ENCODE measurements around the gene MOB3A. TPM values are rescaled to one million over a fixed set of nuclear protein-coding genes. Genes with fewer than 3 reads are reported as not detected.

The MOB3A gene
- total and polyA plus RNA-seq, 2 of the 13 experiments (the other 11 are each of a cell fraction or from before 2014, with no cell fraction given) = 3.5 to 17.8 TPM

GRCh38 chr19:2086695-2087620, 9.2 kb downstream of the MOB3A start (continued):
- TF ChIP-seq ADNP (CRISPR knock-in tag; IDR thresholded peaks at IDR 0.05) = peak; percentile 53
- TF ChIP-seq ZNF441 (CRISPR knock-in tag; IDR thresholded peaks at IDR 0.05; ENCODE audit: borderline replicate concordance) = 0 out of 2 replicates have a peak, but pooled peaks have one; percentile 42
- TF ChIP-seq NCOA2 (CRISPR knock-in tag; IDR thresholded peaks at IDR 0.05) = peak; percentile 60
- peak; percentile 68; the same call in 1 of the 2 replicates for TF ChIP-seq KMT2A (CRISPR knock-in tag; IDR thresholded peaks at IDR 0.05)
- peak; percentile 51 for TF ChIP-seq SPEN (CRISPR knock-in tag; IDR thresholded peaks at IDR 0.05; ENCODE audit: low read depth)
- TF ChIP-seq ELF3 (CRISPR knock-in tag; IDR thresholded peaks at IDR 0.05) = peak; percentile 82
- TF ChIP-seq ZNF503 (CRISPR knock-in tag; IDR thresholded peaks at IDR 0.05) = peak; percentile 79
- TF ChIP-seq HNF1B (CRISPR knock-in tag; IDR thresholded peaks at IDR 0.05) = peak; percentile 77
- TF ChIP-seq ZBED4 (CRISPR knock-in tag; IDR thresholded peaks at IDR 0.05; ENCODE audit: borderline replicate concordance) = peak; percentile 57; the same call in 1 of the 2 replicates
- TF ChIP-seq IRF2 (CRISPR knock-in tag; IDR thresholded peaks at IDR 0.05) = peak; percentile 81
- TF ChIP-seq ZNF614 (CRISPR knock-in tag; IDR thresholded peaks at IDR 0.05; ENCODE audit: borderline replicate concordance) = peak; percentile 86; the same call in 1 of the 2 replicates
- TF ChIP-seq POLR2A (IDR thresholded peaks at IDR 0.05; ENCODE audit: insufficient read depth in 1 of 2, low read depth in 2 of 2, low read length in 2 of 2) = peak in 1 of 2 experiments; percentile 38; a peak in 2 of 4 replicates
- peak; percentile 83; the same call in 1 of the 2 replicates for TF ChIP-seq ZNF710 (CRISPR knock-in tag; IDR thresholded peaks at IDR 0.05; ENCODE audit: borderline replicate concordance)
- TF ChIP-seq NFYC (CRISPR knock-in tag; IDR thresholded peaks at IDR 0.05) = 0 out of 2 replicates have a peak, but pooled peaks have one; percentile 27
- peak in 1 of 2 experiments; percentile 42; a peak in 1 of 4 replicates for TF ChIP-seq KLF16 (CRISPR knock-in tag; IDR thresholded peaks at IDR 0.05)
- TF ChIP-seq ZNF136 (CRISPR knock-in tag; IDR thresholded peaks at IDR 0.05; ENCODE audit: low read depth) = peak; percentile 85
- TF ChIP-seq CHD4 (IDR thresholded peaks at IDR 0.05; ENCODE audit: borderline replicate concordance, low read length) = peak; percentile 96
- peak; percentile 82; the same call in 1 of the 2 replicates for TF ChIP-seq KDM5B (CRISPR knock-in tag; IDR thresholded peaks at IDR 0.05; ENCODE audit: borderline replicate concordance)
- TF ChIP-seq GTF3A (CRISPR knock-in tag; conservative IDR thresholded peaks at IDR 0.05) = 0 out of 2 replicates have a peak, but pooled peaks have one; percentile 35

Data from HepG2 (cell line).